HAP-1 (cell line): ENCODE results near the gene CDK10.

Experiments used
- DNase-seq, 2 experiments: peaks; one replicate each; pipeline ENCODE4 v3.0.0-alpha.2; 2016 to 2020; ENCODE audit warnings: low spot score in 2 of 2
- H3K27me3 ChIP-seq: fragments of 250-450 bp; sonication (Bioruptor Pico); 2 replicates; pipeline ENCODE4 v1.5.1; 2020; ENCODE audit warnings: low read depth, mild to moderate bottlenecking, moderate library complexity
- H3K36me3 ChIP-seq: fragments of 250-450 bp; sonication (Bioruptor Pico); replicated peaks from 2 replicates; pipeline ENCODE4 v1.5.1; 2020; ENCODE audit warnings: mild to moderate bottlenecking
- H3K4me1 ChIP-seq: fragments of 250-450 bp; sonication (Bioruptor Pico); 2 replicates; pipeline ENCODE4 v1.5.1; 2020; ENCODE audit warnings: mild to moderate bottlenecking
- H3K4me3 ChIP-seq: fragments of 250-450 bp; sonication (Bioruptor Pico); 2 replicates; pipeline ENCODE4 v1.5.1; 2020; ENCODE audit warnings: mild to moderate bottlenecking, moderate library complexity
- H3K9me3 ChIP-seq: fragments of 250-450 bp; sonication (Bioruptor Pico); 2 replicates; pipeline ENCODE4 v1.5.1; 2020; ENCODE audit warnings: mild to moderate bottlenecking, moderate library complexity
- in situ Hi-C: fragments of 300-500 bp; cut with MboI; formaldehyde crosslinking; loops from 3 replicates; pipeline ENCODE4 v1.14.3; 2020; ENCODE audit warnings: low sequenced_read_pairs, inconsistent platforms, mixed read lengths

CDK10 gene

GRCh38 chr16:89706518-89707260 lies 20.2 kb downstream of the CDK10 start:
- DNase-seq: no peak
- in situ Hi-C loops: no loop called here
- H3K27me3 ChIP-seq: no peaks in the 10 kb centered on the region
- no peaks in the 10 kb centered on the region for H3K9me3 ChIP-seq
- peaks cover 7% of the 10 kb centered on the region; the same call in 1 of the 2 replicates for H3K4me1 ChIP-seq
- H3K4me3 ChIP-seq: no peak overlapping the region
- no peaks in the 10 kb centered on the region for H3K36me3 ChIP-seq

- H3K36me3 ChIP-seq: peaks cover under 1% of the 10 kb centered on the region
Measured at GRCh38 chr16:89707695-89708094, 21.2 kb downstream of the CDK10 start.

GRCh38 chr16:89708481-89708931 lies 22.0 kb downstream of the CDK10 start:
- Histone ChIP-seq H3K27me3 (no peaks in the 10 kb centered on the region), H3K4me1 (peaks cover 6% of the 10 kb centered on the region; the same call in 1 of the 2 replicates), H3K36me3 (peaks cover 9% of the 10 kb centered on the region), H3K9me3 (no peaks in the 10 kb centered on the region), H3K4me3 (no peak overlapping the region)
- in situ Hi-C loops: no loop called here
- no peak for DNase-seq

More at GRCh38 chr16:89707695-89708094, 21.2 kb downstream of the CDK10 start:
- Histone ChIP-seq H3K4me3 (no peak overlapping the region), H3K4me1 (peaks cover 4% of the 10 kb centered on the region; the same call in 1 of the 2 replicates), H3K9me3 (no peaks in the 10 kb centered on the region), H3K27me3 (no peaks in the 10 kb centered on the region)
- DNase-seq: no peak
- in situ Hi-C loops: no loop called here

- Histone ChIP-seq H3K27me3 (no peaks in the 10 kb centered on the region), H3K9me3 (no peaks in the 10 kb centered on the region), H3K4me3 (no peak overlapping the region), H3K36me3 (peaks cover 16% of the 10 kb centered on the region), H3K4me1 (peaks cover 6% of the 10 kb centered on the region; the same call in 1 of the 2 replicates)
- no peak for DNase-seq
- in situ Hi-C loops: no loop called here
Measured at GRCh38 chr16:89709166-89709565, 22.7 kb downstream of the CDK10 start.

GRCh38 chr16:89709716-89710432 lies 23.4 kb downstream of the CDK10 start:
- no peaks in the 10 kb centered on the region for H3K27me3 ChIP-seq
- peaks cover 6% of the 10 kb centered on the region; the same call in 1 of the 2 replicates for H3K4me1 ChIP-seq
- DNase-seq: no peak
- H3K4me3 ChIP-seq: no peak overlapping the region
- no peaks in the 10 kb centered on the region for H3K9me3 ChIP-seq
- H3K36me3 ChIP-seq: peaks cover 23% of the 10 kb centered on the region
- in situ Hi-C loops: no loop called here

GRCh38 chr16:89710709-89711564 lies 24.4 kb downstream of the CDK10 start:
- Histone ChIP-seq H3K4me1 (peaks cover 6% of the 10 kb centered on the region; the same call in 1 of the 2 replicates), H3K27me3 (no peaks in the 10 kb centered on the region), H3K36me3 (peaks cover 30% of the 10 kb centered on the region), H3K9me3 (no peaks in the 10 kb centered on the region), H3K4me3 (no peak overlapping the region)
- in situ Hi-C loops: no loop called here
- no peak for DNase-seq

- in situ Hi-C loops: no loop called here
- H3K4me1 ChIP-seq: 0 out of 2 replicates have a peak, but pooled peaks cover 3% of the 10 kb centered on the region
- H3K9me3 ChIP-seq: no peaks in the 10 kb centered on the region
- peaks cover 36% of the 10 kb centered on the region for H3K36me3 ChIP-seq
- H3K4me3 ChIP-seq: peak overlapping the region; percentile 87
- no peaks in the 10 kb centered on the region for H3K27me3 ChIP-seq
- peak; percentile 51 to 91 for DNase-seq
Measured at GRCh38 chr16:89711601-89712273, 25.2 kb downstream of the CDK10 start.

DNA sequence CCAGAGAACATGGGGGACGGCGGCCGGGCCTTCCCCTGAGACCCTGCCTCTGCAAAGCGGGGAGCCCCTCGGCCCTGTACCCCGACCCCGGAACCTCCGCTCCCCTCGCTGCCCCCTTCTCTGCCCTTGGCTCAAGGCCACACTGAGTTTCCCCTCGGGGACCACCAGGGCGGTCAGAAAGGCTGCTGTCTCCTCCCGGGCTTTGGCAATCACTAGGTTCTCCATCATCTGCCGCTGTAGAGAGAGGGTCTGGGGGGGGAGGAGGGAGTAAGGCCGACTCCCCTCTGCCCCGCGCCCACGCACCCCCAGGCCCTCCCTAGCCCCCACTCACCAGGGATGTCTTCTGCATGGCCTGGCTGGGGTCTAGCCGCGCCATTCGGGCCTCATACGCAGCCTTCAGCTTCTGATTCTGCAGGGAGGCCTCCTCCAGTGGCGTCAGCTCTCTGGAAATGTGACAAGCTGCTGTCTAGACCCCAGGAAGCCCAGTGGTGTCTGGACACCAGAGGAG lies 25.8 kb downstream of the CDK10 start:
- in situ Hi-C loops: no loop called here
- DNase-seq: no peak
- H3K4me3 ChIP-seq: peak overlapping the region; percentile 87
- H3K27me3 ChIP-seq: no peaks in the 10 kb centered on the region
- H3K36me3 ChIP-seq: peaks cover 36% of the 10 kb centered on the region
- 0 out of 2 replicates have a peak, but pooled peaks cover 3% of the 10 kb centered on the region for H3K4me1 ChIP-seq
- H3K9me3 ChIP-seq: no peaks in the 10 kb centered on the region

- in situ Hi-C loops: no loop called here
- Histone ChIP-seq H3K27me3 (no peaks in the 10 kb centered on the region), H3K4me1 (0 out of 2 replicates have a peak, but pooled peaks cover 5% of the 10 kb centered on the region), H3K36me3 (peaks cover 38% of the 10 kb centered on the region), H3K9me3 (no peaks in the 10 kb centered on the region), H3K4me3 (no peak overlapping the region)
- DNase-seq: no peak
Measured at GRCh38 chr16:89716493-89716892, 30.0 kb downstream of the CDK10 start.

DNA sequence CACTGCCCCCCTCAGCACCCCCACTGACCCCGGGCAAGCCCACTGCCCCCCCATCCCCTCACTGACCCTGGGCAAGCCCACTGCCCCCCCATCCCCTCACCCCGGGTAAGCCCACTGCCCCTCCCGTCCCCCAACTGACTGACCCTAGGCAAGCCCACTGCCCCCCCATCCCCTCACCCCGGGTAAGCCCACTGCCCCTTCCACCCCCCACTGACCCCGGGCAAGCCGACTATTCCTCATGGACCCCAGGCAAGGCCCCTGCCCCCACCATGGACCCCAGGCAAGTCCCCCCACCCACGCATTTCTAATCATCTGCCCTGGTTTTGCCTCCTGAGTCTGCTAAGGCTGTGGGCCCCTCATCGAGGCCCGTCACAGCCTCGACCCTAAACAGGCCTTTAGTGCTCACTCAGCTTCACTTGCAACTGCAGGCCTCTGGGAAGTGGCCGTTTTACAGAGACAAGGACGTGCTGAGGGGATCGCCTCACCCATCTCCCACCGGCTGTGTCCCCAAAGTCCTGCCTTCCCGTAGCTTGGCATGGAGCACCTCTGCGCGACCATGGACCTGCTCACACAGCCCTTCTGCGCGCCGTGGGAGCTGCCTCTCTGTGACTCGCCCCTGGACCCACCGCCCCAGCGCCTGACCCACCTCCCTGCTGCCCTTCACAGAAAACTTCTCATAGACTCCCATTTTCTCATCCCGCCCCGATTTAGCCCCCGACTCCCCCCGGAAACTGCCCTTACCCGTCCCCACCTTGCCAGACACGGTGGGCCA lies 30.6 kb downstream of the CDK10 start:
- Histone ChIP-seq H3K4me1 (0 out of 2 replicates have a peak, but pooled peaks cover 5% of the 10 kb centered on the region), H3K27me3 (no peaks in the 10 kb centered on the region)
- in situ Hi-C loops: no loop called here

DNA sequence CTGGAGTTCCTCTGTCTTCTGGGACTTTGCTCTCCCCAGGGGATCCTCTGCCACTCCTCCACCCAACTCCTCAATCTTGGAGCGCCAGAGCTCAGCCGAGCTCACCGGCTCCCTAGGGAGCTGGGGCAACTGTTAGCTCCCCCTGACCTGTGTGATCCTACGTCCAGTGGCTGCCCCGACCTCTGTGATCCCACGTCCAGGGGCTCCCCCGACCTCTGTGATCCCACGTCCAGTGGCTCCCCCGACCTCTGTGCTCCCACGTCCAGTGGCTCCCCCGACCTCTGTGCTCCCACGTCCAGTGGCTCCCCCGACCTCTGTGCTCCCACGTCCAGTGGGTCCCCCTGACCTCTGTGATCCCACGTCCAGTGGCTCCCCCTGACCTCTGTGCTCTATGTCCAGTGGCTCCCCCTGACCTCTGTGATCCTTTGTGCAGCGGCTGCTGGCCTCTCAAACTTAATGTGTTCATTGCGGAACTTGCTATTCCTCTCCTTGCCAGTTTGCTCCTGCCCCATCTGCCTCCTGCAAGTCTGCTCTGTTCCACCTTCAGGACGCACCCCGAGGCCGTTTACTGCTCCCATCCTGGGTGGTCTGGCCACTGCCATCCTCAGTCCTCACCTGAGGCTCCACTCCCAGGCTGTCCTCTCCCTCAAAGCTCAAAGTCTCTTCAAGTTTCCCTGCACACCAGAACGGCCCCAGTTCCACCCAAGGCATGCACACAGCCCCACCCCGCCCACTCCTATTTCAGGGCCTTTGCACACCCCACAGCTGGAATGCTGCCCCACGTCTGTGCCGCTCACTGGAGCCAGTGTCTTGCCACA lies 31.4 kb downstream of the CDK10 start:
- Histone ChIP-seq H3K27me3 (no peaks in the 10 kb centered on the region), H3K4me3 (no peak overlapping the region), H3K9me3 (no peaks in the 10 kb centered on the region), H3K36me3 (peaks cover 36% of the 10 kb centered on the region), H3K4me1 (peaks cover 5% of the 10 kb centered on the region; the same call in 1 of the 2 replicates)
- in situ Hi-C loops: no loop called here
- DNase-seq: no peak

More for the DNA sequence above, 30.6 kb downstream of the CDK10 start:
- no peak for DNase-seq
- Histone ChIP-seq H3K4me3 (no peak overlapping the region), H3K9me3 (no peaks in the 10 kb centered on the region), H3K36me3 (peaks cover 38% of the 10 kb centered on the region)

- H3K4me3 ChIP-seq: peak overlapping the region; percentile 71
- in situ Hi-C loops: no loop called here
- no peaks in the 10 kb centered on the region for H3K9me3 ChIP-seq
- peaks cover 5% of the 10 kb centered on the region; the same call in 1 of the 2 replicates for H3K4me1 ChIP-seq
- peak; percentile 40 to 80 for DNase-seq
- no peaks in the 10 kb centered on the region for H3K27me3 ChIP-seq
- peaks cover 33% of the 10 kb centered on the region for H3K36me3 ChIP-seq
Measured at GRCh38 chr16:89720551-89720812, 34.0 kb downstream of the CDK10 start.
